SKM-1 treated with dmso at 0.1 percent for 144 hours (cell line): ENCODE measurements around the gene TMEM183A.

Experiments
- DNase-seq: peaks from one replicate; lab custom pipeline; 2025; ENCODE audit not compliant: unreplicated experiment; lab: John Stamatoyannopoulos, UW

Gene TMEM183A

GRCh38 chr1:203044546-203045250, 37.5 kb downstream of the TMEM183A start:
- no peak for DNase-seq

DNA sequence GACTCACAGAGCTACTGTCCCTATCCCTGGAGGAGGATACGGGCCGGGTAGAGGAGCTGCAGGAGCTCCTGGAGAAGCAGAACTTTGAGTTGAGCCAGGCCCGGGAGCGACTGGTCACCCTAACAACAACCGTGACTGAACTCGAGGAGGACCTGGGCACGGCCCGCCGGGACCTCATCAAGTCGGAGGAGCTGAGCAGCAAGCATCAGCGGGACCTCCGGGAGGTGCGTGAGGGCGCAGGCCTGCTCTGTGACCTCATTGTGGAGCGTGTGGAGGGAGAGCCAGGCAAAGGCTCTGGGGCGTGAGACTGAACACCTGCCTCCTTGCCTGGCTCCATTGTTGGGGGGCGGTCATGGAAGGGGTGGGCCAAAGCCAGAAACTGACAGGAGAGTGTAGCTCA, 38.2 kb downstream of the TMEM183A start:
- DNase-seq: no peak

GRCh38 chr1:203045821-203046594, 38.8 kb downstream of the TMEM183A start:
- no peak for DNase-seq

DNA sequence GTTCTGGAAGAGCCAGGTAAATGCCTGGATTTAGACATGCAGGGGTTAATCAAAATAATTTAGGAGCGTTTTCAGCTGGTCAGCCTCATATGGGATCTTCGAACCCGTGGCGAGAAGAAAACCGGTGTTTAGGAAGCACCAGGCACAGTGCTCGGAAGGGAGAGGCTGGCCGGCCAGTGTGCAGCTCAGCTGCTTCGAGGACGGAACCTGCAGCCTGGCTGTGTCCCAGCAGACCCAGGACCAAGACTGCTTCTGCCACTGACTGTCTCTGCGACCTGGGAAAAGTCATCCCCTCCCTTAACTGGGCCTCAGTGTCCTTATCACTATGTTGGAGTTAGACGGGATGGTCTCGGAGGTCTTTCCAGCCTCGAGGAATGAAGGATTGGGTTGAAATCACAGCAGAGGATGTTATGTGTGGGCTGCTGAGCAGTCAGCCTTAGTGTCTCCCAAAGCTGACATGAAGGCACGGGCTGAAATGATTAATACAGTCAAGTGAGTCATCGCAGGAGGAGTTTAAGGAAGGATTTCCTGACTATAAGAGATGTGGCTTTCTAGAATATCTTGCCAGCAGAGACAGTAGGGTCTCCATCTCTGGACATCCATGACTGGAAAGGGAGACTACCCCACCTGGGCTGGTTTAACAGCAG, 39.9 kb downstream of the TMEM183A start:
- no peak for DNase-seq

DNA sequence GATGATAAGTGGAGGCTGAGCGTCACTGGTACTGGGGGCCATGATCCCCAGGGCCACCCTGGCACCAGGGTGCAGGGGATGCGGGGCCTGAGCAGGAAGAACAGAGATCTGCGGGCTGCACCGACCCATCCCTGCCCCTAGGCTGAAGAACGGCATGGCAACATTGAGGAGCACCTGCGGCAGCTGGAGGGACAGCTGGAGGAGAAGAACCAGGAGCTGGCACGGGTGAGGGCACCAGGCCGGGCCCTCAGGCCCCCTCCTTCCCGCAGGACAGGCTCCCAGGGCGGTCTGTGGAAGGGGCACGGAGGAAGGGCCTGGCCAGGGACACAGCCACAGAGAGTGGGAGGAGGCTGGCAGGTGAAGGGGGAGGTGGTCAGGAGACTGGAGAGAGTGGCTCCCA, 40.9 kb downstream of the TMEM183A start:
- no peak for DNase-seq

DNA sequence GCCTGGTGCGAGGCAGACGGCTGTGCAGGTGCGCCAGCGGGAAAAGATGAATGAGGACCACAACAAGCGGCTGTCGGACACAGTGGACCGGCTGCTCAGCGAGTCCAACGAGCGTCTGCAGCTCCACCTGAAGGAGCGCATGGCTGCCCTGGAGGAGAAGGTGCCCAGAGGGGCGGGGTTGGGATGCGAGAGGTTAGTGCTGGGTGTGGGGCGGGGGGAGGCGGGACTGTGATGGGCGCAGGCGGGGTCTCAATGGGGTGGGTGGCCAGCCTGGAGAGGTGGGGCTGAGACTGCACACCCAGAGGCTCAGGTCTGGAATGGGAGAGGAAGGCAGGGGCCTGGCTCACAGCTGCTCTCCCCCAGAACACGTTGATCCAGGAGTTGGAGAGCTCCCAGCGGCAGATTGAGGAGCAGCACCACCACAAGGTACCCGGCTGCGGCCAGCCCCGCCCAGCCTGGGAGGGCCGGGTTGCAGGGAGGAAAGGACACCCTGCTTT, 41.4 kb downstream of the TMEM183A start:
- no peak for DNase-seq

DNA sequence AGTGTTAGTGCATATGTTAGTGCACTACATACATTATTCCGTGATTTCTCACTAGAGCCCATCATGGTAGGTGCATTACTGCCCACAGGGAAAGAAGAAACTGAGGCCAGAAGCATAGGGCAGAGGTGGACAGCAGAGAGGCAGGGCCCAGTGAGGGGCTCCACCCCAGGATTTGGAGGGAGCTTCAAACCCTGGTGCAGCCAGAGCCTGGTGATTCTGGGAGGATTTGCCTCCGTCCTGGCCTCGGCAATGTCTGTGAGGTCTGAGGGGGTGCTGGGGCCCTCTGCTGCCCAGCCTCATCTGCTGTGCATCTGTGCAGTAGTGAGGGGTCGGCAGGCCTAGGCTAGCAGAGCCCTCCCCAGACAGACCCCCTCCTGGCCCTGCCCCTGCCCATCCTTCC, 41.9 kb downstream of the TMEM183A start:
- DNase-seq: no peak

DNA sequence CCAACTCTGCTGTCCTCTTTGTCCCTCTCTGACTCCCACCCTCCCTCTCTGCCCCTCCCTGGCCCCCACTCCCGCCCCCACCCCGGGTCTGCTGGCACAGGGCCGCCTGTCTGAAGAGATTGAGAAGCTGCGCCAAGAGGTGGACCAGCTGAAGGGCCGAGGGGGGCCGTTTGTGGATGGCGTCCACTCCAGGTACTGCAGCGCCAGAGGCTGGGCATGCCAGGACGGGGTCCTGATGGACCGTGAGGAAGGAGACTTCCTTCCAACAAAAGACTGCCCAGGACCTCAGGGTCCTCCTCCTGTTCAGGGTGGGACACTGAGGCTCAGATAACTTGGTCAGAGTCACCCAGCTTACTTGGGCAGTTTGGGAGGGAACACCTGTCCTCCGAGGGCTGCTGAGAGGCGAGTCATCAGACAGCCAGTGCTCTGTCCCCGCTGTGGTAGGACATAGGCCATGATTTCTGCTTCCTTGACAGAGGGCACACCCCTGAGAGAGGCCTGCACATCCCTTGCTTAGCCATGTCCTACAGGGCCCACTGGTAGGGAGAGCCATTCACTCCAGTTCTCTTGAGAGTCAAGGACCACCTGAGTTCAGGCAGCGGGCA, 42.5 kb downstream of the TMEM183A start:
- no peak for DNase-seq

- DNase-seq: no peak
Measured at GRCh38 chr1:203050826-203051225, 43.7 kb downstream of the TMEM183A start.

GRCh38 chr1:203051841-203052324, 44.7 kb downstream of the TMEM183A start:
- DNase-seq: no peak

- no peak for DNase-seq
Measured at GRCh38 chr1:203052601-203053000, 45.4 kb downstream of the TMEM183A start.

DNA sequence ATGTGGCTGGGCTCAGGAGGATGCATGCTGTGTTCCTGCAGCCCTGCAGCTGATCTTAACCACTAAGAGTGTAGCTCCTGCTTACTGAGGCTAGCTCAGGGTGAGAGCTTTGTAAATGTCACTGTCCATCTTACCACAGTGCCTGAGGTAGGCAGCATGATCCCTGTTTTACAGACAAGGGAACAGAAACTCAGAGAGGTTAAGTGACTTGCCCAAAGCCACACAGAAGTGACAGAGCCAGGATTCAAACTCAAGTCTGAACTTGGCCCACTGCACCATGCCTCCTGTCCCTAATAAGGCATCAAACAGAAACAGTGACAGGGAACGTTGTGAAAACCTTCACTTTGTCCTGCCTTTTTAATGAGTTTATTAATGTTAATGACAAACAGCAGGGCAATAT, 47.0 kb downstream of the TMEM183A start:
- DNase-seq: no peak

GRCh38 chr1:203054642-203055041, 47.5 kb downstream of the TMEM183A start:
- no peak for DNase-seq

DNA sequence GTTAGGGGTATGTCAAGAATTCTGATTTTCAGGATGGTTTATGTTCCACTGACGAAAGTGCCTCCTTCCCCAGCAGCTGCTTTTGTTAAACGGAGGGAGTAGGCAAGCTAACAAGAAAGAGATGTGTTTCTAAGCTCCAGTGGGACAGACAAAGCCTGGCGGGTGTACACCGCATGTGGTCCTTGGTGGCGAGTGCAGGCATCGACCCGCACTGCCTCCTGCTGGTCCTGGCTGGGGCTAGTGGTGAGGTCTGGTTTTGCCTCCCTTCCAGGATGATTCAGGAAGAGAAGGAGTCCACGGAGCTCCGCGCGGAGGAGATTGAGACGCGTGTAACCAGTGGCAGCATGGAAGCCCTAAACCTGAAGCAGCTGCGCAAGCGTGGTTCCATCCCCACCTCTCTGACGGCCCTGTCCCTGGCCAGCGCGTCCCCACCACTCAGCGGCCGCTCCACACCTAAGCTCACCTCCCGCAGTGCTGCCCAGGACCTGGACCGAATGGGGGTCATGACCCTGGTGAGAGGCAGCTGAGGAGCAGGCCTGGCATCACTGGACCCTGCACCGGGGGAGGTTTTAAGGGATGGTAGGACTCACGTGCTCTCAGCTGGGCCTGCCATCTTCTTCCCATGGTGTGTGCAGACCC, 48.1 kb downstream of the TMEM183A start:
- no peak for DNase-seq

GRCh38 chr1:203056012-203056411, 48.8 kb downstream of the TMEM183A start:
- peak; percentile 27 for DNase-seq

DNA sequence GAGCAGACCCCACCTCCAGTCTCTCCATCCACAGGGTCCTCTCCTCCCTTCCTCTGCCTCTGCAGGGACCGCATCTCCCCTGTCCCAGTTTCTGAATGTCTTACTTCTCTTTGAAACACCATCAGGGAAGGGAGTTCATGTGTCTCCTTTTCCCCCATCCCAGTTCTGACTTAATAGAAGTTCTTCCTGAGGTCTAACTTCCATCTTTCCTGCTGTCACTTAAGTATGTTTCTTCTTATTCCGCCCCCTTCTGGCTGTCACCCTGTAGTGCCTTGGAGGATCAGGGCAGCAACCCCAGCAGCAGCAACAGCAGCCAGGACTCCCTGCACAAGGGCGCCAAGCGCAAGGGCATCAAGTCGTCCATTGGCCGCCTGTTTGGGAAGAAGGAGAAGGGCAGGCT, 49.3 kb downstream of the TMEM183A start:
- no peak for DNase-seq

DNA sequence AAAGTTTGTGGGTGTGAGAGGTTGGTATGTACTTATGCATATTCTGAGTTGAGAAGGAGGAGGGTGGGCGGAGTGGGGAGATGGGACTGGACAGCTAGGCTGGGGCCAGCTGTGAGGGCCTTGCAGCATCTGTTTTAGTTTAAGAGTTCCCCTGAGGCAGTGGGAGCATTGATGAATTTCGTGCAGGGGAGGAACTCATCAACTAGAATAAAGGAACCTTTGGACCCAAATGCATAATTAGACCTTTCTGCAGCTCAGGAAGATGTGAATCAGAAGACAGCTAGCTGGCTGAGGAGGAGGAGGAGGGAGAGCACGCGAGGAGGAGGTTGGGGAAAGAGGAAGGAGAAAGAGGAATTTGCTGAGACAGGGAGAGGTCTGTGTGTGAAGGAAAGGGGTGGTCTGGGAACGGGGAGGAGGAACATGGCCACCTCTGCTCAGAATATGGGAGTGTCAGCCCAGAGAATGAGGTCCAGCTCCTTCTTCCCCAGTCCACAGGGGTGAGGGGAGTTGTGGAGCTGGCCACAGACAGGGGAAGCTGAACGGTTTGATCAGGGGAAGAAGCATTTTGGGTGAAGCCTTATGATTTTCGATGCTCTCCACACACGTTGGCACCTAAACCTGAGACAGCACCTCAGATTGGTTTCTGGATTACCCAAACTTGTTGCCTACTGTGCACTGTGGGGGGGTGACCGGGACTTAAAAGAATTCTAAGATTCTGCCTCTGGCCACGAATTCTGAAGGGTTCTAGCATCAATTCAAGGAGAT, 50.9 kb downstream of the TMEM183A start:
- peak; percentile 85 for DNase-seq

GRCh38 chr1:203058676-203058935, 51.4 kb downstream of the TMEM183A start:
- peak; percentile 88 for DNase-seq

DNA sequence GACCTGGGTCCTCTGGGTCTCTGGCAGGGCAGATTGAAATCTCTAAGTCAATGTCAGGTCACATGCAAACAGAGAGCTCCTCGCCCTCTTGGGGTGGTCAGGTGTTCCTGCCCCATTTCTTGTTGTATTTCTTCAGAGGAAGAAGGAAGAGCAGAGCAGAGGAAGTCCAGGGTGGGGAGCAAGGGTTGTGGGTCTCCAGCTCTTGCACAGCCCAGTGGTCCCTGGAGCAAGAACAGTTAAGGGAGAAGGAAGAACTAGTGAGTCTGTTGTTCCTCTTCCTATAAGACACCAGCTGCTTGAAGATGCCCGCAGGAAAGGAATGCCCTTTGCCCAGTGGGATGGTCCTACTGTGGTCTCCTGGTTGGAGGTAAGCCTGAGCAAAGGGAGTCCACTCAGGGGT, 52.3 kb downstream of the TMEM183A start:
- DNase-seq: peak; percentile 90

GRCh38 chr1:203060115-203060514, 52.9 kb downstream of the TMEM183A start:
- no peak for DNase-seq
